Measurements from ENCODE around the gene MTUS2. TPM values are rescaled to one million over a fixed set of nuclear protein-coding genes. Genes with fewer than 3 reads are reported as not detected.

MTUS2 gene
- total and polyA plus RNA-seq, 9 of the 15 experiments (the other 6 are each of a cell fraction or from before 2014, with no cell fraction given): 0.01 to 0.28 (median 0.06) TPM; not detected in 1

GRCh38 chr13:29529754-29530153, 709.6 kb downstream of the MTUS2 start (continued):
- TF ChIP-seq ZNF318 (IDR thresholded peaks at IDR 0.05; ENCODE audit: borderline replicate concordance in 1 of 2, low read depth in 1 of 2) (no peak), RAD21 (CRISPR knock-in tag; conservative IDR thresholded peaks at IDR 0.05 in 1 of 2, IDR thresholded peaks at IDR 0.05 in 1 of 2) (no peak), POLR3A (IDR thresholded peaks at IDR 0.05; ENCODE audit: borderline replicate concordance, extremely low read depth, insufficient read depth, insufficient read length) (no peak), RUNX1 (IDR thresholded peaks at IDR 0.05; ENCODE audit: low read depth) (no peak), JUN (IDR thresholded peaks at IDR 0.05; ENCODE audit: borderline replicate concordance, low read depth, low read length) (no peak), JUN (CRISPR knock-in tag; IDR thresholded peaks at IDR 0.05; ENCODE audit: borderline replicate concordance) (no peak), NCOA6 (IDR thresholded peaks at IDR 0.05) (no peak), ZNF785 (CRISPR knock-in tag; IDR thresholded peaks at IDR 0.05) (no peak), ASH1L (IDR thresholded peaks at IDR 0.05; ENCODE audit: borderline replicate concordance, low read depth, partially characterized antibody) (no peak), ZNF121 (CRISPR knock-in tag; conservative IDR thresholded peaks at IDR 0.05) (no peak)

Measured in K562 (cell line).